GM23338 (cell line): ENCODE results near the gene TPM1. TPM values are rescaled to one million over a fixed set of nuclear protein-coding genes. Genes with fewer than 3 reads are reported as not detected.

ENCODE experiments used
- ATAC-seq: fragments of 200-7000 bp; cut with Tn5 transposase; 3 replicates; pipeline ENCODE4 v1.9.1; 2020
- DNase-seq: peaks from one replicate; pipeline ENCODE4 v3.0.0-alpha.2; 2015; ENCODE audit warnings: low spot score
- H2AFZ ChIP-seq: fragments of 200-600 bp; sonication (generic); 2 replicates; pipeline ENCODE4 v1.8.0; 2016; ENCODE audit warnings: antibody characterized with exemption, mild to moderate bottlenecking, moderate library complexity
- H3F3A ChIP-seq: fragments of 200-600 bp; sonication (generic); replicated peaks from 2 replicates; pipeline ENCODE4 v1.8.0; 2017; ENCODE audit warnings: antibody characterized with exemption, mixed run types, low read depth
- H3K27ac ChIP-seq: fragments of 200-600 bp; sonication (generic); 2 replicates; pipeline ENCODE4 v1.6.1; 2016; ENCODE audit warnings: low read depth
- H3K27me3 ChIP-seq: fragments of 200-600 bp; sonication (generic); 2 replicates; pipeline ENCODE4 v1.8.0; 2016; ENCODE audit warnings: mild to moderate bottlenecking, mixed run types, moderate library complexity; ENCODE audit not compliant: insufficient read depth
- H3K36me3 ChIP-seq: fragments of 200-600 bp; sonication (generic); 2 replicates; pipeline ENCODE4 v1.8.0; 2016; ENCODE audit warnings: mild to moderate bottlenecking; ENCODE audit not compliant: insufficient read depth
- H3K4me1 ChIP-seq: fragments of 200-600 bp; sonication (generic); 2 replicates; pipeline ENCODE4 v1.8.0; 2016; ENCODE audit warnings: mild to moderate bottlenecking, moderate library complexity; ENCODE audit not compliant: insufficient read depth
- H3K4me2 ChIP-seq: fragments of 200-600 bp; sonication (generic); 2 replicates; pipeline ENCODE4 v1.7.1; 2017; ENCODE audit warnings: mixed run types
- H3K4me3 ChIP-seq: fragments of 200-600 bp; sonication (generic); 2 replicates; pipeline ENCODE4 v1.6.1; 2016; ENCODE audit warnings: mixed run types
- H3K79me2 ChIP-seq: fragments of 200-600 bp; sonication (generic); replicated peaks from 2 replicates; pipeline ENCODE4 v1.8.0; 2017; ENCODE audit warnings: mild to moderate bottlenecking; ENCODE audit not compliant: insufficient read depth
- H3K9me2 ChIP-seq: fragments of 200-600 bp; sonication (generic); 2 replicates; pipeline ENCODE4 v1.8.0; 2017; ENCODE audit not compliant: insufficient read depth
- H4K20me1 ChIP-seq: fragments of 200-600 bp; sonication (generic); replicated peaks from 2 replicates; pipeline ENCODE4 v1.8.0; 2017; ENCODE audit warnings: mild to moderate bottlenecking; ENCODE audit not compliant: insufficient read depth
- H3K27ac Mint-ChIP-seq: 2 replicates; pipeline ENCODE4 v1.8.0; 2020; ENCODE audit warnings: inconsistent platforms, mild to moderate bottlenecking, moderate library complexity, mixed read lengths
- H3K27me3 Mint-ChIP-seq: 3 replicates; pipeline ENCODE4 v1.8.0; 2022; ENCODE audit warnings: low read depth, mild to moderate bottlenecking, moderate library complexity, mixed read lengths, inconsistent platforms; ENCODE audit not compliant: insufficient read depth, poor library complexity
- H3K36me3 Mint-ChIP-seq: 3 replicates; pipeline ENCODE4 v1.8.0; 2021; ENCODE audit warnings: low read depth, mild to moderate bottlenecking, inconsistent platforms, moderate library complexity, mixed read lengths
- H3K4me1 Mint-ChIP-seq: 3 replicates; pipeline ENCODE4 v1.8.0; 2020; ENCODE audit warnings: mild to moderate bottlenecking, inconsistent platforms, mixed read lengths
- H3K4me3 Mint-ChIP-seq: 3 replicates; pipeline ENCODE4 v1.8.0; 2021; ENCODE audit warnings: moderate library complexity, mild to moderate bottlenecking, inconsistent platforms, mixed read lengths
- H3K9me3 Mint-ChIP-seq: 3 replicates; pipeline ENCODE4 v1.8.0; 2020; ENCODE audit warnings: moderate library complexity, mild to moderate bottlenecking, inconsistent platforms, mixed read lengths
- CREB1 ChIP-seq: fragments of 250-450 bp; sonication (Bioruptor Pico); IDR thresholded peaks from 2 replicates; pipeline ENCODE4 v1.5.0; 2020; ENCODE audit warnings: low read depth, mild to moderate bottlenecking, moderate library complexity
- ETS1 ChIP-seq: IDR thresholded peaks from 2 replicates; pipeline ENCODE4 v1.6.1; 2016; ENCODE audit warnings: antibody characterized with exemption
- EZH2phosphoT487 ChIP-seq: fragments of 200-600 bp; sonication (generic); IDR thresholded peaks from one replicate; pipeline ENCODE4 v1.8.1; 2018; ENCODE audit warnings: antibody characterized with exemption; ENCODE audit not compliant: unreplicated experiment
- NANOG ChIP-seq: IDR thresholded peaks from 2 replicates; pipeline ENCODE4 v1.6.1; 2016; ENCODE audit warnings: antibody characterized with exemption, borderline replicate concordance
- POLR2AphosphoS5 ChIP-seq: IDR thresholded peaks from 2 replicates; pipeline ENCODE4 v1.6.1; 2016; ENCODE audit warnings: antibody characterized with exemption, low read depth
- STAT1 ChIP-seq: IDR thresholded peaks from one replicate; pipeline ENCODE4 v1.6.1; 2016; ENCODE audit warnings: antibody characterized with exemption; ENCODE audit not compliant: unreplicated experiment
- ZNF114 ChIP-seq: fragments of 250-450 bp; sonication (Bioruptor Pico); IDR thresholded peaks from 2 replicates; pipeline ENCODE4 v1.5.0; 2020; ENCODE audit warnings: mild to moderate bottlenecking, moderate library complexity
- ZNF331 ChIP-seq: fragments of 250-450 bp; sonication (Bioruptor Pico); IDR thresholded peaks from 2 replicates; pipeline ENCODE4 v1.5.0; 2020; ENCODE audit warnings: low read depth, mild to moderate bottlenecking, moderate library complexity
- polyA plus RNA-seq: library from polyadenylated mRNA; unstranded; fragments of >200 nt; fragmentation: Nextera tagmentation; extraction: Ambion mirVana; gene quantifications from 2 replicates; pipeline ENCODE4 v1.2.1, GENCODE V29; 2016
- total RNA-seq: library from RNA; depleted of rRNA; stranded (reverse); fragments of >200 nt; shearing (Covaris generic); gene quantifications from 2 replicates; pipeline ENCODE4 v1.2.3, GENCODE V29; 2014
- TF ChIP-seq, protein P1 (sequence below), 2 experiments: fragments of 200-600 bp in 1 of 2; sonication (generic) in 1 of 2; conservative IDR thresholded peaks; 2 replicates each; pipeline versions ENCODE4 v1.5.1 to v1.6.1; 2016 to 2017; ENCODE audit warnings: antibody characterized with exemption in 2 of 2, low read depth in 2 of 2, mild to moderate bottlenecking in 2 of 2, moderate library complexity in 1 of 2
- TF ChIP-seq, protein P2 (sequence below): IDR thresholded peaks from one replicate; pipeline ENCODE4 v1.6.1; 2018; ENCODE audit warnings: antibody characterized with exemption; ENCODE audit not compliant: unreplicated experiment

TPM1 gene
- total and polyA plus RNA-seq, 2 experiments from 2014 or later: 449 to 913 TPM

- TF ChIP-seq, protein P1, sequence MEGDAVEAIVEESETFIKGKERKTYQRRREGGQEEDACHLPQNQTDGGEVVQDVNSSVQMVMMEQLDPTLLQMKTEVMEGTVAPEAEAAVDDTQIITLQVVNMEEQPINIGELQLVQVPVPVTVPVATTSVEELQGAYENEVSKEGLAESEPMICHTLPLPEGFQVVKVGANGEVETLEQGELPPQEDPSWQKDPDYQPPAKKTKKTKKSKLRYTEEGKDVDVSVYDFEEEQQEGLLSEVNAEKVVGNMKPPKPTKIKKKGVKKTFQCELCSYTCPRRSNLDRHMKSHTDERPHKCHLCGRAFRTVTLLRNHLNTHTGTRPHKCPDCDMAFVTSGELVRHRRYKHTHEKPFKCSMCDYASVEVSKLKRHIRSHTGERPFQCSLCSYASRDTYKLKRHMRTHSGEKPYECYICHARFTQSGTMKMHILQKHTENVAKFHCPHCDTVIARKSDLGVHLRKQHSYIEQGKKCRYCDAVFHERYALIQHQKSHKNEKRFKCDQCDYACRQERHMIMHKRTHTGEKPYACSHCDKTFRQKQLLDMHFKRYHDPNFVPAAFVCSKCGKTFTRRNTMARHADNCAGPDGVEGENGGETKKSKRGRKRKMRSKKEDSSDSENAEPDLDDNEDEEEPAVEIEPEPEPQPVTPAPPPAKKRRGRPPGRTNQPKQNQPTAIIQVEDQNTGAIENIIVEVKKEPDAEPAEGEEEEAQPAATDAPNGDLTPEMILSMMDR (conservative IDR thresholded peaks at IDR 0.05; ENCODE audit: low read depth in 2 of 2): no peak
- TF ChIP-seq ZNF114 (CRISPR knock-in tag): no peak
- no peak for TF ChIP-seq ETS1
- no peak for TF ChIP-seq NANOG
Observed at GRCh38 chr15:63022181-63022580, 20.4 kb upstream of the TPM1 start (continued).

DNA sequence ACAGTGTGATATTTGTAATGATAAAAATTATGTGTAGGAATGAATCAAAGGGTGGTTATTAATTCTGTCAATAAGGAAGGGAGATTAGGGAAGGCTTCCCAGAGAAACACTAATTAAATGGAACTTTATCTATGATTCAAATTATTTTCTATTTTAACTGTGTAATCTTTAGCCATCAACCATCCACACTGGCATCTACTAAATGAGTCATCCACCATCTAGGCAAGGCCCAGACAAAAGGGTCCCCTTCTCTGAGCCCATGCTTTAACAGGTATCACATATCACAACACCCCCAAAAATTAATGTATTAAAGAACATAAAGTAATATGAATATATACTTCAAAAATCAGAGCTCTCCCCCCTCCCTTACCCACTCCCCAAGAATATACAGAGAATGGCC lies 19.9 kb upstream of the TPM1 start:
- no peak for ATAC-seq
- no peak overlapping the region for H3K27ac ChIP-seq
- peaks cover 16% of the 10 kb centered on the region; the same call in 1 of the 2 replicates for H3K9me2 ChIP-seq
- H3K79me2 ChIP-seq: no peaks in the 10 kb centered on the region
- no peak overlapping the region for H2AFZ ChIP-seq
- no peak overlapping the region for H3K4me3 ChIP-seq
- H3K4me1 Mint-ChIP-seq: peaks cover 10% of the 10 kb centered on the region
- H3K36me3 Mint-ChIP-seq: no peaks in the 10 kb centered on the region
- H3K4me3 Mint-ChIP-seq: no peak overlapping the region
- H3F3A ChIP-seq: no peaks in the 10 kb centered on the region
- H3K27ac Mint-ChIP-seq: no peak overlapping the region
- H3K4me2 ChIP-seq: no peak overlapping the region
- no peaks in the 10 kb centered on the region for H3K27me3 ChIP-seq
- peaks cover 10% of the 10 kb centered on the region for H3K4me1 ChIP-seq
- H3K36me3 ChIP-seq: no peaks in the 10 kb centered on the region
- no peaks in the 10 kb centered on the region for H4K20me1 ChIP-seq
- no peak for DNase-seq
- no peaks in the 10 kb centered on the region for H3K9me3 Mint-ChIP-seq
- H3K27me3 Mint-ChIP-seq: peaks cover 5% of the 10 kb centered on the region
- no peak for TF ChIP-seq POLR2AphosphoS5
- no peak for TF ChIP-seq STAT1
- no peak for TF ChIP-seq EZH2phosphoT487
- TF ChIP-seq ZNF331 (CRISPR knock-in tag): no peak
- TF ChIP-seq, protein P2, sequence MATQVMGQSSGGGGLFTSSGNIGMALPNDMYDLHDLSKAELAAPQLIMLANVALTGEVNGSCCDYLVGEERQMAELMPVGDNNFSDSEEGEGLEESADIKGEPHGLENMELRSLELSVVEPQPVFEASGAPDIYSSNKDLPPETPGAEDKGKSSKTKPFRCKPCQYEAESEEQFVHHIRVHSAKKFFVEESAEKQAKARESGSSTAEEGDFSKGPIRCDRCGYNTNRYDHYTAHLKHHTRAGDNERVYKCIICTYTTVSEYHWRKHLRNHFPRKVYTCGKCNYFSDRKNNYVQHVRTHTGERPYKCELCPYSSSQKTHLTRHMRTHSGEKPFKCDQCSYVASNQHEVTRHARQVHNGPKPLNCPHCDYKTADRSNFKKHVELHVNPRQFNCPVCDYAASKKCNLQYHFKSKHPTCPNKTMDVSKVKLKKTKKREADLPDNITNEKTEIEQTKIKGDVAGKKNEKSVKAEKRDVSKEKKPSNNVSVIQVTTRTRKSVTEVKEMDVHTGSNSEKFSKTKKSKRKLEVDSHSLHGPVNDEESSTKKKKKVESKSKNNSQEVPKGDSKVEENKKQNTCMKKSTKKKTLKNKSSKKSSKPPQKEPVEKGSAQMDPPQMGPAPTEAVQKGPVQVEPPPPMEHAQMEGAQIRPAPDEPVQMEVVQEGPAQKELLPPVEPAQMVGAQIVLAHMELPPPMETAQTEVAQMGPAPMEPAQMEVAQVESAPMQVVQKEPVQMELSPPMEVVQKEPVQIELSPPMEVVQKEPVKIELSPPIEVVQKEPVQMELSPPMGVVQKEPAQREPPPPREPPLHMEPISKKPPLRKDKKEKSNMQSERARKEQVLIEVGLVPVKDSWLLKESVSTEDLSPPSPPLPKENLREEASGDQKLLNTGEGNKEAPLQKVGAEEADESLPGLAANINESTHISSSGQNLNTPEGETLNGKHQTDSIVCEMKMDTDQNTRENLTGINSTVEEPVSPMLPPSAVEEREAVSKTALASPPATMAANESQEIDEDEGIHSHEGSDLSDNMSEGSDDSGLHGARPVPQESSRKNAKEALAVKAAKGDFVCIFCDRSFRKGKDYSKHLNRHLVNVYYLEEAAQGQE: no peak
- TF ChIP-seq, protein P1 (conservative IDR thresholded peaks at IDR 0.05; ENCODE audit: low read depth in 2 of 2): no peak
- TF ChIP-seq ZNF114 (CRISPR knock-in tag): no peak
- TF ChIP-seq NANOG: no peak
- TF ChIP-seq CREB1 (CRISPR knock-in tag): no peak
